AG08396 (cell line): Measurements from ENCODE around the gene MRPL19.

Experiments
- DNase-seq: peaks from one replicate; pipeline ENCODE4 v3.0.0; 2012; ENCODE audit warnings: low spot score, mixed read lengths

MRPL19 gene

DNA sequence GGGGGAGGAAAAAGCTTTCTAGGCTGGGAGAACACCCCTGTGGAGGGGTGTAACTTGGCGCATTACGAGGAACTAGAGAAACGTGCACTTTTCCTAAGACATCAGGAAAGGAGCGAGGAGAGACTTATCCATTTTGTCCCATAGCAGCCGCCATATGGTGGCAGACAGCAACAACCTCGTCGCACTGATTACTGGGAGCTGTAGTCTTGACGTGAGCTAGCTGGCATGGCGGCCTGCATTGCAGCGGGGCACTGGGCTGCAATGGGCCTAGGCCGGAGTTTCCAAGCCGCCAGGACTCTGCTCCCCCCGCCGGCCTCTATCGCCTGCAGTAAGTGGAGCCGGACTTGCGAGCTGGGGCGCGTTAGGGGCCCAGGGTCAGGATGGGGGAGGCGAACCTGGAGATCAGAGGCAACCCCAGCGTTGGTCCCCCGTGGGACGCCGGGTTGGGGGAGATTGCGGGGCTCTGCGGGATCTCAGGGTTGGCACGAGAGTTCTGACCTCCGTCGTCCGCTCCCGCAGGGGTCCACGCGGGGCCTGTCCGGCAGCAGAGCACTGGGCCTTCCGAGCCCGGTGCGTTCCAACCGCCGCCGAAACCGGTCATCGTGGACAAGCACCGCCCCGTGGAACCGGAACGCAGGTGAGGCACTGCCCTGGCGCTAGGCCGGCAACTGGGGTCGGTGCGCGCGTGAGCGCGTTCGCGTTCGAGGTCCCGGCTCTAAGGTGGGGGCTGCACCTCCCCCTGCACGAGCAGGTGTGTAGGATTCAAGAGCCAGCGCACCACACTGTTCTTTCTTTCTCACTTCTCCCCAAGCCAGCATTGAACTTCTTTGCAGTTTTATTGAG lies at the start of gene MRPL19:
Gene MRPL19 (plus strand): TSS at position 201 of the 843 bp plus-strand sequence. CDS start 25 bp downstream, at position 226.
- peak; percentile 93 for DNase-seq

DNA sequence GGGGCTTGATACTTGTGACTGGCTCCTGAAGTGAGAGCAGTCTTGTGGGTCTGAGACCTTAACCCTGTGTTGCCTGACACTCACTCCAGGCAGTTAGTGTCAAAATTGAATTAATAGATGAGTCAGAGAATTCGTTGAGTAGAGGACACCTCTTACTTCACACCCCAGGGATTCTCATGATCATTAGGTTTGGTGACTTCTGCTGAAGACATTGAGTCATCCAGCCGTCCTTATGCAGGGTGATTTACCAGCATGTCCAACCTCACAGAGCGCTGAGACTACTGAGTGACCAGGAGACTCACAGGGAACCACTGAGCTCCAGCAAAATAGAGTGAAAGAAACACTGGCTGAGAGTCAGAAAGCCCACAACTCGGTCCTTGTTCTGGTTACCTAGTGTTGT lies 49.8 kb upstream of the MRPL19 start:
- DNase-seq: no peak

DNA sequence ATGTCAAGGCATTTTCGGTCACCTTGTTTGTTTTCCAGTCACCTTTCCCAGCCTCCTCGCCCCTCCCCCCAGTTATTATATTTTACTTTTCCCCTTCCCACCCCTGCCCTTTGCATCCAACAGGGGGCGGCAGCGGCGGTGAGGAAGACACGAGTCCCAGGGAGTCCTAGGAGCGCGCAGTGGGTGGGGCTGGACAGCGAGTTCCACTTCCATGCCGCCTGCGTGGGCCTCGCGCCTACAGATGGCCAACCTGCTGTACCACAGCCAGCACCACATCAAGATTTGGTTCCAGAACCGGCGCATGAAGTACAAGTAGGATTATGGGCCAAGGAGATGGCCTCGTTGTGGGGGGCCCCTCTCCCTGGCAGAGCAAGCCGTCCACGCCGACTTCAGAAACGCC lies 48.6 kb upstream of the MRPL19 start:
- DNase-seq: no peak

DNA sequence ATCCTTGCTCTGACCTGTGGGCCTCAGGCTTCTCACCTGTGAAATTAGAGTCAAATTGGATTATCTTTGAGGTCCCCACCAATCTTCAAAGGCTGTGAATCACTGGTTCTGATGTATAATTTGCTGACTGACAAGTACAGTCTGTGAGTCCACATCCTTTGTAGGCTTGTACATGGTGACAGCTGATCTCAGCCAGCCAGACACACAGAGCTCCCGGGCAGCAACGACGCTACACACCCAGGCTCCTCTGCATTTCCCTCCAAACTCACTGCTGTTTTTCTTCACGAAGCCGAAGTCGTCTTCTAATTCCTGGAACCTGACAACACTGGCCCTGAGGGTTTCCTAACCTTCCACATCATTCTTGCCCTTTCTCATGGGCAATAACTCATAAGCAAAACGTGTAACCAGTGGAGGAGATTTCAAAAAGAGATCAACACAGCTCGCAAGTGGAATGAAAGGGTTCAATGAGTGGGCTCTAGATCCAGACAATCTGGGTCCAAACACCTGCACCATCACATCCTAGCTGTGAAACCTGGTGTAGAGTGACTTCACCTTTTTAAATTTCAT lies 47.9 kb upstream of the MRPL19 start:
- DNase-seq: no peak

DNA sequence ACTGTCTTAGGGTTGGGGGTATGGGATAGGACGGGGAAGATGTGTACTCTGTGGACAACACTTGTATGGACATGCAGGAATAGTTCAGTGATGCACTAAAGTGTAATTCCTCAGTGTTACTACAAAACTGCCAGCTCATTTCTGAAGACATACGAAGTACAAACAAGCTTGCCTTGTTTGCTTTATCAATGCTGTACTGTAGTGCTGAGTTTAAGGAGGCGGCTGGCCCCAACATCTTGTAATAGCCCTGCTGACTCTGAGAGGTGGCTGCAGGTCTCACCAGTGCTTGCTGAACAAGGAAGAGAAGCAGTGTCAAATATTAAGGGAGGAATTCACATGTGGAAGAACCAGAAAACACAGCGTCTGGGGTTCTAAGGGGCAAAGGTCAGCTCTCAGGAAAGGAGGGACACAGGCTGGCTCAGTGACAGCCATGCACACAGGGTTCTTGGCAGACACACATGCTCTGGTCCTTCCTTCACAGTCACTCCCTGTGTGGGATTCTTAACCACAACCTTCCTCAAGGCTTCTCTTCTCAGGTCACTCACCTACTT lies 46.0 kb upstream of the MRPL19 start:
- no peak for DNase-seq

DNA sequence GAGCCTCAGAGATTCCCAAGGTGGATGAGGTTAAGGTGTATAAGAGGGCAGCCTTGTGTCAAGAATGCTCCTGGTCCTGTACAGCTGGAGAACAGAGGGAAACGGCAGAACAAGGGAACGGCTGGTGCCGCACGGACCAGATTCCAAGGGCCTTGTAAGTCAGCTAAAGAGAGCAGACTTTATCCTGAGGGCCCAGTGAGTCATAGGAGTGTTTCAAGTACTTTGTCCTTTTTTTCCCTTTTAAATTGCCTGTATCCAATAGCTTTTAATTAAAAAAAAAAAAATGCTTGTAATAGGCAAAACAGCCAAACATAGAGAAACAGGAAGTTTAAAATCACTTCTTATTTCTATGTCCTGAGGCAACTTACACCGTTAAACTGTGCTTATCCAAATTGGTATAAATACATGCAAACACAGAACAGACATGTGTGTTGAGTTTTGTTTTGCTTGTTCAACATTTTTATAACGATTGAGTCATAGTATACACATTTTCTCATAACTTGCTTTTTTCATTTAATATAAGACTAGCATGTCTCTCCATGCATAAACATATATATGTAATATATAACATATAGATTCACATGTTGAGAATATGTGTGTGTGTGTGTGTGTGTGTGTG lies 43.8 kb upstream of the MRPL19 start:
- no peak for DNase-seq

DNA sequence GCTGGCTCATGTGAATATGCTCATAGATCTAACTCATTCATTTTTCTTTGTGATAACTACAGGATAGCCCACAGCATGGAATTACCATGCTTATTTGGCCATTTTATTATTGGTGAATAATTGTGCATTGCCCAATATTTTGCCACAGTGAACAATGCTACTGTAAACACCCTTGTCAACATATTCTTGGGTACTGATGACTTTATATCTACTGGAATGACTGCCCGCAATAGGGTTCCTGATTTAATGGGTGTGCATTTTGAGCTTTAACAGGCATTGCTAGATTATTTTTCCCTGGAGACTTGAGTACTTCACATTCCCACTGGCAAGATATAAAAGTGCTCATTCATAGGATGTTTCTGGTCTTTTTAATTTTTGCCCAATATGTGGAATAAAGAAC lies 43.1 kb upstream of the MRPL19 start:
- DNase-seq: no peak

DNA sequence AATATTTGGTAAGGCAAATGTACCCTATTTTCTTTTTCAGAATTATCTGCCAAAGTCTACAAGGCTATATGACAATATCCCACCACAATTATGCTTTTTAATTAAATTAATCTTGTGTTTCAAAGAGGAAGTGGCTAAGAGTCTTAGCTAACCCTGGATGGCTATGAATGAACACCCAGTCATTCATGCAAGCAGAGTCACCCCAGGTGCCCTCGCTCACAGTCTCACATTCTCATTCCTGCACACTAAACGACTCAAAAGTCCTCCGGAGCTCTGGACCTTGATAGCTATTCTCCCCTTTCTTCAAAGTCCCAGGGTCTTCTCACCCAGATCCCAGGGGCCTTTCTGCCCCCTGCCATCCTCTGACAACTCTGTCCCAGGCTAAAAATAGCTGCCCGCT lies 42.1 kb upstream of the MRPL19 start:
- DNase-seq: no peak

DNA sequence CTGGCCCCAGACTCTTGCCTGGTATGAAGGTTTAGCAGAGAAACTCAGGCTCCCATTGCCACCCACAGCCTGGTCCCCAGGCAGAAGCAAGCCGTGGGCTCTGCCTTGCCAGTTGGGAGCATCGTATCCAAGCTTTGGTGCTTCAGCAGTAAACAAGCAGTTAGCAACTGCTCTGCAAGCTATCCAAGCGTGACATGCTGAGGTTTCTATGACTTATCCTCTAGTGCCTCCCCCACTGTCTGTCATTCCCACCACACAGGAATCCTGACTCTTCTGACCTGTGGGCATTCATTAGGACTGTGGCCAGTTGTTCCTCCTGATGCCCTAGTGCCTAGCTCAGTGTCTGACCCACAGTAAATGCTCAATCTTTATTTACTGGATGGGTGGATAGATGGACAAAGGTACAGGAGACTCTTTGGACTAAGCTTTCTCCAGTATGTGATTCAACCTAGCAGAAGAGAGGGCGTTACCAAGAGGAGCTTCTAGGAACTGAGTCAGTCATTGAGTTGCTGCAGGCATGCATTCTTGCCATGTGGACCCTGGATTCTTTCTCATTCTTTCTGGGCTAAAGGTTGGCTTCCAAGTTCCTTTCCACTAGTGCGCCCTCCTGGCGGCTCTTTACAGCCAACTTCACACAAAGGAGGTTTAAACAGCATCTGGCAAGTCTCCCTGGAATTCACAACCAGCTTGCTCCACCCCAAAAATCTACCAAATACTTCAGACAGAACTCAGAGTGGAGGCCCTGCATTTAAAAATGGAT lies 40.6 kb upstream of the MRPL19 start:
- DNase-seq: peak; percentile 87

DNA sequence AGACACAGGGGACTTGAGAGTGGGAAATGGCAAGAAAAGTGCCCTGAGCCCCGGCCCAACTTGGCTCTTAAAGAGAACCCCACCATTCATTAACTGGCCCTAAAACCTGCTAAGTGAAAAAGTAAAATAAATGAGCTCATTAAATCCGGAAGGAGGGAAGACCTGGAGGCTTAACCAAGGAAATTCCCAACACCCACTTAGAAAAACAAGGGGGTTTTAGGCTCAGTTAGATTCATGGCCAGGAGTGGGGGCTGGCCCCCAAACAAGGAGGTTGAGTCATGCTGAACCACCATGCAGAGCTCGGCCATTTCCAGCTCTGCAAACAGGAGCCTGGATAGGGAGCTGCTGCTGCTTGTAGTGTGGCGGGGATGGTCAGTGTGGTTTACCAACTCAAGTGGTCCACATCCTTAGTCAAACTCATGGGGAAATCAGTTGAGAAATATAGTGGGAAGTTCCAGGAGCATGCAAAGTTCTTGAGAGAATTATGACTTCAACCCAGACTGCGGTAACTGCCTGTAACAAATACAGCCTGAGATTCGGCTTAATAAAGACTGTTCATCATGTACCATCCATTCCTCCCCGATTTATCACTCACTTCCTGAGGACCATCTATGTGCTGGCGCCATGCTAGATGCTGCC lies 39.7 kb upstream of the MRPL19 start:
- no peak for DNase-seq

DNA sequence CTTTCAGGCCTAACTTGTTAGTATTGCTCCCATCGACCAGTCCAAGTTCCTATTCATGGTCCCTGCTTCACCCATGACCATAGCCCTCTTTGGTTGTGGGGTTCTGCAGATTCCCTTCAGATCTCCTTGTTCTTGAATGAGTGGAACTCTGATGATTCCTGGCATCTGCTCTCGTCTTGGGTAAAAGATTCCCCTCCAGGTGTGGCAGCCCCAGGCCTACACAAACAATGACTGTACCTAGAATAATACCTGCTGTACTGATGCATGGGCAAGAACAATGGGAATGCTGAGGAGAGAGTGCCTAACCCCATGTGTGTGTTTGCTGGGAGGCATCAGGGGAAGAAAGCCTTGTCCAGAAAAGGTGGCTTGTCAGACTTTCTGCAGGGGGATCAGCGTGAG lies 39.2 kb upstream of the MRPL19 start:
- DNase-seq: no peak

DNA sequence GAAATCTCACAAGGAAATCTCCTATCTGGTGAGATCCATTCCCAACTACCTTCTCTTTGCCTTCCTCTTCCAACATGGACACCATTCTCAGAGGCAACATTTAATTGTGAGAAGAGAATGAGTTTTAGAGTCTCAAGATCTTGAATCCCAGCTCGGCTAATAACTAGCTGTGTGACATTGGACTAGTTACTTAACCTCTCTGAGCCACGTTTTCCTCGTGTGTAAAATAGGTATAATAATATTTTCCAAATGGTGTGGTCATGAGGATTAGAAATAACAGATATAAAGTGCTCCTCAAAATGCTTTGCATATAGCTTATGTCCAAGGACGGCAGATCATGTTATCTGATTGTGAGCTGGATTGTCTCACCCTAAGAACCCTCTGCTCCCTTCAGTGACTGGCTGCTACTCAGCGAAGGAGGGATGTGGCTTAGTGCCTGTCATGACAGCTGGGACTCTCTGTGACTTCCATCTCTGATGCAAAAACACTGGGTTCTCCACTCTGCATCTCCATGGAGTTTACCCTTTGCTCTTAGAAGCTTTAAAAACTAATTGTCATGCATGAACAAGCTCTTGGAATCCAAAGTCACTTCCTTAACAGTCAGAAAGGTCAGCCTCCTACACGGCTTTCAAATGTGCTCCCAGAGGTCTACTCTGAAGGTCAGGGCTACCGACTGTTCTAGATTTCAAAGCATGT lies 38.4 kb upstream of the MRPL19 start:
- no peak for DNase-seq

DNA sequence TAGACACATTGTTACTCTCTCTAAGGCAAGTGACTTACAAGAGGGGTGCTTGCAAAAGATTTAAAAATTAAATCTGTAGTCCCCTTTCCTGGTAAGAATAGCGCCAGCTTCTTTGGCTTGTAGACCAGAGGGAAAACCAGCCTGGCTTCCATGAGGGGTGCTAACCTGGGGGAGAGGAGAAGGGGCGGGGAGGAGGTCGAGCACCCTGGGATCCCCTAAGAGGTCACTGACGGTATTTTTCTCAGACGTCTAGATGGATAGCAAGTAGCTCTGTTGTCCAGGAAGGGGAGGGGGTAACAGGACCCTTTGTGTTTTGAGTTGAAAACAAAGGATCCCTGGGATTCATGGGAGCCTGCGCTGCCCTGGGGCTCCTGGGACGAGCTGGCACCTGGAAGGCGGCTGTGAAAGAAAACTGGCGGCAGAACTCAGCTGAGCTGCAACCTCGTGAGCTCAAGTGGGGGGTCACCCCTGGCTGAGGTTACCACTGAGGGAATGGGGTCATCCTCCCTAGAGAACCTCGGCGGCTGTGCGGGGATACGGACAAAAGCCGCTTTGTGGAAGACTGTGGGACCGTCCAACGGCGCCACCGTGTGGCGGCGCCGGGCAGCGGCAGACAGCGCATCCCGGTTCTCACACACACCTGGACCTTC lies 37.8 kb upstream of the MRPL19 start:
- peak; percentile 71 for DNase-seq

DNA sequence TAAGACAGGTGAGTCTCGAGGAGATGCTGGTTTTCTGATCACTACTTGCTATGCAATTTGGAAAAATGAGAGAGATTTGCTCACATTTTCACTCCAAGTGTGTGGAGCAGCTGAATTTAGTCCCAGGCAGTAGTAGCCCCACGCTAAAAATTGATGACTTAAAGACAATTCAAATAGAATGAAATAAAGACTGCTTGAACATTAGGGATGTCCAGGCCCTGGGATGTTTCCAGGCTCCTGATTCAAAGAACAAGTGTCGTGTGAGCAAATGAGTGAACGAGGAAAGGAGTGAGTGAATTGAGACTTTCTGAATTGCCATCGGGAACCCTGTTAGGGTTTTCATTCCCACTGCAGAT lies 37.3 kb upstream of the MRPL19 start:
- DNase-seq: no peak

DNA sequence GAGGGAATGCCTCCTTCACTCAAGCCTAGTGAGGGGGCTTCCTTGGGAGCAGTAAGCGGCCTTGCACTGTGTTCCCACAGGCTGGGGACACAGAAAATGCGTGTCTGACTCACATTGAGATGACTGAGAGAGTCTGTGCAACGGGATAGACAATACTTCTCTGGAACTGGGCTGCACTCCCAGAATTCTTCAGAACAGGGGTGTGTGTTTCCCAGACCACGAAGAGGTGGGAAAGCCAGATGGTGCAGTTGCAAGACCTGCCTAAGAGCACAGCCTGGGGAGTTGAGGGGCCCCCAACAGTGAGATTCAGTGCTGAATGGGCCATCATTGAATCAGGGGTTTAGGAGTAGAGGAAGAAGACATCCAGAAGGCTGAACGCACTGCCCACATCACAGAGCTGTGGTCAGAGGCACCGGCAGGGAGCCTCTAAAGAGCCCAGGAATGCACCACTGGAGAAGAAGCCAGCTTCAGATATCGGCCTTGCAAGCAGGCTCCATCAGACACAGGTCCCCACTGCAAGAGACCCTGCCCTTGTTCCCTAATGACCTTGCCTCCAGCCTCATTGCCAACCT lies 36.6 kb upstream of the MRPL19 start:
- DNase-seq: no peak

DNA sequence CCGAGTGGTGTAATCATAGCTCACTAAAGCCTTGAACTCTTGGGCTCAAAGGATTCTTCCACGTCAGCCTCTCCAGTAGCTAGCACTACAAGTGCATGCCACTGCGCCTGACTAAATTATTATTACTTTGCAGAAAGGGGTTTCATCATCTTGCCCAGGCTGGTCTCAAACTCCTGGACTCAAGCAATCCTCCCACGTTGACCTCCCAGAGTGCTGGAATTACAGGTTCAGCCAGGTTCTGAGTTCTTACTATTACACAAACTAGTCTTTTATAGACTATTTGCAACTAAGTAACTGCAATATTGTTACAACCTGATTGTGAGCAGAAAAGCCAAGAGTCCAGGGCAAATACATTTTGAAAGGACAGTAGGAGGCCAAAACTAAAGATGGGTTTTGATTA lies 35.9 kb upstream of the MRPL19 start:
- DNase-seq: no peak

DNA sequence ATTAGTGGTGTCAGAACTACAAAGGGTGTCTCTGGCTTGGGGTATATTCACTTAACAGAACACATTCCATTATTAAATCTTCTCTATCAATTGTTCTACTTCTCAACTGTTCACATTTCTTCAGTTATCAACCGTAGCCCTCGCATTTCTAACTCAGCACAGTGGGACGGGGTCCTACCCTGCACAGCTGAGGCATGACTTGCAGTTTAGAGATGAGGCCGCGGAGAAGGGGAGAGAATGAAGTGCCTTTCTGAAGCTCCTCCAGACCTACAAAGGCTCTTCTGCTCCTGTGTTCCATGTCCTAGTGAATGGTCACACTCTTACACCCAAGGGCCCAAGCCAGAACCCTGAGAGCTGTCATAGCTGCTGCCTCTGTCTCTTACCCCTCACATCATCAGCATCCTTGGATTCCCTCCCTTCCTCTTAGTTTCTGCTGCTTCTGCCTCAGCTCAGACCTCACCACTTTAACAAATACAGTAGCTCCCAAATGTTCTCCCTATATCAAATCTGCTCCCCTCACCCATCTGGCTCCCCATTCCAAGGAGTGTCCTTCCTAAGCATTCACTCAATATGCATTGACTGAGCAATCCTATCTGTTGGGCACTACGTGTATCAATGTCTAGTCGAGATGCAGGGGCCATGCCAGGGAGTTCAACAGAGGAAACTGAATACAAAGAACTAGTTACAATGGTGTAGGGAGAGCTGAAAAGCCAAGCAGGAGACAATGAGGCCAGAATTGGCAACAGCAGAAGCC lies 34.3 kb upstream of the MRPL19 start:
- DNase-seq: no peak

DNA sequence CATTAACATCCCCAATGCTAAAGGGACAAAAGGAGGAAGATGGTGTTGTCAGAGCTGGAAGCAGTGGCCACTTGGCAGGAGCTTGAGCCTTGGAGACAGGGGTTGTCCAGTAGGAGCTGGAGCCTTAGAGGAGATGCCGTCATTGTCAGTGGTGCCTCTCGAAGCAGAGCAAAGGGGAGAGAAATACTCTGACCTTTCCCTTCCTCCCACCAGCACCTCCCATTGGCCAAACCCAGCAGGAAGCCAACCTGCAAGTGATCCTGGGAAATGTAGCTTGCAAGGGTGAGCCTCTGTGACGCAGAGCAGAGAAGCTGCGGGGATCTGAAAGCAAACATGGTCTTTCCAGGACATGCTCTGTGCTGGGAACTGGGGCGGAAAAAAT lies 33.7 kb upstream of the MRPL19 start:
- DNase-seq: no peak

DNA sequence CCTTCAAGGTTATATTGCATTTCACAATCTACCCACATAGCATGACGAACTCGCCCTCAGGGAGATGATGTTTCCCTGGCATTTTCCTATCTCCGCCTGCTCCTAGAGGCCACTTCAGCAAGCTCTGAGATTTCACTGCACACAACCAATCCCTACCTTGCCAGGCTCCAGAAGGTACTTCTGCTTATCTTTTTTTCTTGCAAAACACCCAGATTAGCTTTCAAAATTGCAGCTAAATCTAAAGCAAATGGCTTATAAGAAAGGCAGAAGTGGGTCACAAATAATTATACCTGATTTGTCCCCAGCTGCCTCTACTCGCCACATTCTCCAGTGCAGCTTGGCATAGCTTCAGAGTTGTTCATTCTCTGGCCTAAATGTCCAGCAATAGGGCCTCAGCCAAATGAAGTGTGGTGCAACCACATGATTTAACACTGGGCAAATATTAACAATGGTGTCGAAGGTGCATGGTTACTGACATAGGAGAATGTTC lies 32.4 kb upstream of the MRPL19 start:
- no peak for DNase-seq

DNA sequence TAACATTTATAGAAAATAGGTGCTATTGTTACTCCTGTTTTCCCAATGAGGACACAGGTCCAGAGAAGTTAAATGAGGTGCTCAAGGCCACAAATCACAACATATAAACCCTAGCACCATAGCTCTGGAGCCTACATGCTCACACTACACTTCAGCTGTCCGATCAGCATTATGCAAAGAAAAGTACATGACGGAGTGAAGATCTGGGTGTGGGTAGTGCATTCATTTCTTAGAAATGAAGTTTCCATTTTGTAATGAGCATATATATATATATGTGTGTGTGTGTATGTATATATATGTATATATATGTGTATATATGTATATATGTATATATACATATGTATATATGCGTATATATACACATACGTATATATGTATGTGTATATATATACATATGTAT lies 30.2 kb upstream of the MRPL19 start:
- DNase-seq: no peak
